ENCODE data around the gene IGSF9B.

The IGSF9B gene

GRCh38 chr11:133930053-133930766 lies 26.6 kb downstream of the IGSF9B start:
- no peak for TF ChIP-seq CTCF (IDR thresholded peaks at IDR 0.05; ENCODE audit: insufficient read depth, low read length, poor library complexity, severe bottlenecking)
- H3K36me3 ChIP-seq (ENCODE audit: control insufficient read depth, insufficient read depth, low read length) = no peaks in the 10 kb centered on the region
- H3K4me3 ChIP-seq (replicated peaks; ENCODE audit: low read depth, low read length) = no peak overlapping the region
- no peak for DNase-seq (ENCODE audit: extremely low read depth, insufficient read length)
- H3K27me3 ChIP-seq (replicated peaks; ENCODE audit: control insufficient read depth, insufficient read depth, low read length) = no peaks in the 10 kb centered on the region

GRCh38 chr11:133929401-133930052 lies 27.2 kb downstream of the IGSF9B start:
- no peak for DNase-seq (ENCODE audit: extremely low read depth, insufficient read length)
- H3K36me3 ChIP-seq (ENCODE audit: control insufficient read depth, insufficient read depth, low read length) = no peaks in the 10 kb centered on the region
- no peak overlapping the region for H3K4me3 ChIP-seq (replicated peaks; ENCODE audit: low read depth, low read length)
- H3K27me3 ChIP-seq (replicated peaks; ENCODE audit: control insufficient read depth, insufficient read depth, low read length) = no peaks in the 10 kb centered on the region
- no peak for TF ChIP-seq CTCF (IDR thresholded peaks at IDR 0.05; ENCODE audit: insufficient read depth, low read length, poor library complexity, severe bottlenecking)

- no peak for DNase-seq (ENCODE audit: extremely low read depth, insufficient read length)
- no peak overlapping the region for H3K4me3 ChIP-seq (replicated peaks; ENCODE audit: low read depth, low read length)
- no peaks in the 10 kb centered on the region for H3K36me3 ChIP-seq (ENCODE audit: control insufficient read depth, insufficient read depth, low read length)
- no peaks in the 10 kb centered on the region for H3K27me3 ChIP-seq (replicated peaks; ENCODE audit: control insufficient read depth, insufficient read depth, low read length)
- TF ChIP-seq CTCF (IDR thresholded peaks at IDR 0.05; ENCODE audit: insufficient read depth, low read length, poor library complexity, severe bottlenecking) = no peak
Observed at GRCh38 chr11:133928628-133929059, 28.1 kb downstream of the IGSF9B start.

GRCh38 chr11:133927690-133928627 lies 28.8 kb downstream of the IGSF9B start:
- DNase-seq (ENCODE audit: extremely low read depth, insufficient read length) = peak; percentile 42
- no peaks in the 10 kb centered on the region for H3K36me3 ChIP-seq (ENCODE audit: control insufficient read depth, insufficient read depth, low read length)
- peak; percentile 98 for TF ChIP-seq CTCF (IDR thresholded peaks at IDR 0.05; ENCODE audit: insufficient read depth, low read length, poor library complexity, severe bottlenecking)
- H3K4me3 ChIP-seq (replicated peaks; ENCODE audit: low read depth, low read length) = no peak overlapping the region
- H3K27me3 ChIP-seq (replicated peaks; ENCODE audit: control insufficient read depth, insufficient read depth, low read length) = no peaks in the 10 kb centered on the region

GRCh38 chr11:133926466-133927246 lies 30.1 kb downstream of the IGSF9B start:
- TF ChIP-seq CTCF (IDR thresholded peaks at IDR 0.05; ENCODE audit: insufficient read depth, low read length, poor library complexity, severe bottlenecking) = no peak
- no peak for DNase-seq (ENCODE audit: extremely low read depth, insufficient read length)
- no peak overlapping the region for H3K4me3 ChIP-seq (replicated peaks; ENCODE audit: low read depth, low read length)
- H3K27me3 ChIP-seq (replicated peaks; ENCODE audit: control insufficient read depth, insufficient read depth, low read length) = no peaks in the 10 kb centered on the region
- H3K36me3 ChIP-seq (ENCODE audit: control insufficient read depth, insufficient read depth, low read length) = no peaks in the 10 kb centered on the region
